HepG2 (cell line): Measurements from ENCODE around the gene CBLN3. TPM values are rescaled to one million over a fixed set of nuclear protein-coding genes. Genes with fewer than 3 reads are reported as not detected.

Source experiments
- CBFB ChIP-seq: sonication (generic); formaldehyde crosslinking; IDR thresholded peaks from 2 replicates; pipeline ENCODE4 v1.4.0; 2020; ENCODE audit warnings: missing genetic modification reagents
- GATAD1 ChIP-seq: IDR thresholded peaks from 2 replicates; pipeline ENCODE4 v1.6.1; 2016; ENCODE audit warnings: missing genetic modification reagents, missing compliant biosample characterization
- HMG20B ChIP-seq: conservative IDR thresholded peaks from 2 replicates; pipeline ENCODE4 v1.6.1; 2016; ENCODE audit warnings: missing genetic modification reagents, missing compliant biosample characterization
- IRF2 ChIP-seq: IDR thresholded peaks from 2 replicates; pipeline ENCODE4 v1.6.1; 2018; ENCODE audit warnings: missing genetic modification reagents, missing compliant biosample characterization
- KDM5B ChIP-seq: sonication (generic); formaldehyde crosslinking; IDR thresholded peaks from 2 replicates; pipeline ENCODE4 v1.4.0; 2020; ENCODE audit warnings: missing genetic modification reagents, mild to moderate bottlenecking, borderline replicate concordance
- NBN ChIP-seq: fragments of 450-650 bp; conservative IDR thresholded peaks from 2 replicates; pipeline ENCODE4 v1.6.1; 2017
- REPIN1 ChIP-seq: sonication (generic); formaldehyde crosslinking; IDR thresholded peaks from 2 replicates; pipeline ENCODE4 v1.8.0; 2022; ENCODE audit warnings: missing genetic modification reagents, low read depth, mild to moderate bottlenecking, borderline replicate concordance
- RXRA ChIP-seq: sonication (generic); formaldehyde crosslinking; IDR thresholded peaks from 2 replicates; pipeline ENCODE4 v1.5.1; 2020; ENCODE audit warnings: missing genetic modification reagents
- SCMH1 ChIP-seq: sonication (generic); formaldehyde crosslinking; IDR thresholded peaks from 2 replicates; pipeline ENCODE4 v1.9.0; 2021; ENCODE audit warnings: missing genetic modification reagents, mild to moderate bottlenecking, borderline replicate concordance
- SNAPC2 ChIP-seq: sonication (generic); formaldehyde crosslinking; IDR thresholded peaks from 2 replicates; pipeline ENCODE4 v1.8.1; 2022; ENCODE audit warnings: mild to moderate bottlenecking, missing genetic modification reagents
- SRSF1 ChIP-seq: fragments of 200-400 bp; formaldehyde crosslinking; optimal IDR thresholded peaks from 2 replicates; pipeline ENCODE3; 2017; ENCODE audit warnings: mild to moderate bottlenecking, low read depth, low read length, moderate library complexity
- ZNF350 ChIP-seq: sonication (generic); formaldehyde crosslinking; IDR thresholded peaks from 2 replicates; pipeline ENCODE4 v1.4.0; 2020; ENCODE audit warnings: mild to moderate bottlenecking, low read depth, missing genetic modification reagents, borderline replicate concordance
- ZNF678 ChIP-seq: sonication (generic); formaldehyde crosslinking; IDR thresholded peaks from 2 replicates; pipeline ENCODE4 v1.4.0; 2020; ENCODE audit warnings: mild to moderate bottlenecking, missing genetic modification reagents
- ZNF709 ChIP-seq: sonication (generic); formaldehyde crosslinking; IDR thresholded peaks from 2 replicates; pipeline ENCODE4 v1.5.0; 2020; ENCODE audit warnings: mild to moderate bottlenecking, missing genetic modification reagents
- polyA plus RNA-seq, 8 experiments: library from polyadenylated mRNA; depleted of rRNA in 3 of 8; stranded (reverse) in 7 of 8; unstranded in 1 of 8; fragments of >200 nt; fragmentation: Illumina TruSeq in 4 of 8; extraction: Trizol in 4 of 8; gene quantifications; 2 replicates each; pipeline versions ENCODE4 v1.2.1 to v1.2.3, GENCODE V29; 2011 to 2016; ENCODE audit warnings: low read depth in 4 of 8, missing spikeins in 1 of 8, mixed read lengths in 1 of 8; ENCODE audit not compliant: insufficient read depth in 1 of 8
- total RNA-seq, 5 experiments: library from RNA; depleted of rRNA; stranded (reverse); fragments of >200 nt; fragmentation: Illumina TruSeq; extraction: Trizol; gene quantifications; 2 replicates each; pipeline ENCODE4 v1.2.3, GENCODE V29; 2016; ENCODE audit warnings: low read depth in 1 of 5
- TF ChIP-seq, protein P1 (sequence below): sonication (generic); formaldehyde crosslinking; IDR thresholded peaks from 2 replicates; pipeline ENCODE4 v1.5.1; 2020; ENCODE audit warnings: missing genetic modification reagents, mild to moderate bottlenecking, borderline replicate concordance
- TF ChIP-seq, protein P2 (sequence below): sonication (generic); formaldehyde crosslinking; IDR thresholded peaks from 2 replicates; pipeline ENCODE4 v1.4.0; 2020; ENCODE audit warnings: mild to moderate bottlenecking, missing genetic modification reagents
- TF ChIP-seq, protein P3 (sequence below): sonication (generic); formaldehyde crosslinking; IDR thresholded peaks from 2 replicates; pipeline ENCODE4 v1.4.0; 2020; ENCODE audit warnings: mild to moderate bottlenecking, low read depth, missing genetic modification reagents
- TF ChIP-seq, protein P4 (sequence below): sonication (generic); formaldehyde crosslinking; IDR thresholded peaks from 2 replicates; pipeline ENCODE4 v1.9.0; 2021; ENCODE audit warnings: missing genetic modification reagents, borderline replicate concordance
- TF ChIP-seq, protein P5 (sequence below): IDR thresholded peaks from 2 replicates; pipeline ENCODE4 v1.6.1; 2016
- TF ChIP-seq, protein P6 (sequence below): sonication (generic); formaldehyde crosslinking; IDR thresholded peaks from 2 replicates; pipeline ENCODE4 v1.8.0; 2022; ENCODE audit warnings: missing genetic modification reagents, mild to moderate bottlenecking, borderline replicate concordance

Gene CBLN3
- total and polyA plus RNA-seq, 2 of the 13 experiments (the other 11 are each of a cell fraction or from before 2014, with no cell fraction given), result 0.66 to 0.98 TPM

DNA sequence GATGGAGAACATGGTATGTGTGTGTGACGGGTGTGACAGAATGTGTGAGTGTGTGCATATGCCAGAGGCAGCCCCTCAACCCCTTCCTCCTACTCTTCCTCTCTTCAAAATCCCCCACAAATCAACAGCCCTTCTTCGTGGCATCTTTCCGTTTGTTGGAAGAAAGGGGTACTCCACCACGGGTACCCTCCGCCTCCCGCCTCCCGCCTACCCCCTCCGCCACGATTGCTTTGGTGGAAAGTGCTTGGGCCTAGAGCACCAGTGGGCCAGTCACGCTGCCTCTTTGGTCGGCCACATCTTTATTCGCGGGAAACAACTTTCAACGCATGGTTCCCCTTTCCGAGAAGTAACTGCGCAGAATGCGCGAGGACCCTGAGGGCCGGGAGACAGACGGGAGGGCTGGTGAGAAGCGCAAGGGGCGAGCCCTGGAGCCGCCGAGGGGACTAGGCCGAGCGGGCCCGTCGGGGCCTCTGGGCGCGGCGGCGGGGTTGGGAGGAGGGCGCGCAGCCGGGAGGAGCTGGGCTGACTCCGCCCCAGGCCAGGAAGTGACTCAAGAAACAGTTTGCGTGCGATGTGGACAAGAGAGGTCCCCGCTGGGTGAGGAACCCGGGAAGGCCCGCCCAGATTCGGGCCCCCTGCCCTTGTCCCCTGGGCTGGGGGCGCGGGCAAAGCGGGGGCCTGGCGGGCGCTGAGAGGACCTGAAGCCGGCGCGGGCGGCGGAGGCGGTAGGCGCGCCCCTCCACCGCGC is at the start of gene CBLN3, which contains the start of gene KHNYN (continued):
- TF ChIP-seq, protein P1, sequence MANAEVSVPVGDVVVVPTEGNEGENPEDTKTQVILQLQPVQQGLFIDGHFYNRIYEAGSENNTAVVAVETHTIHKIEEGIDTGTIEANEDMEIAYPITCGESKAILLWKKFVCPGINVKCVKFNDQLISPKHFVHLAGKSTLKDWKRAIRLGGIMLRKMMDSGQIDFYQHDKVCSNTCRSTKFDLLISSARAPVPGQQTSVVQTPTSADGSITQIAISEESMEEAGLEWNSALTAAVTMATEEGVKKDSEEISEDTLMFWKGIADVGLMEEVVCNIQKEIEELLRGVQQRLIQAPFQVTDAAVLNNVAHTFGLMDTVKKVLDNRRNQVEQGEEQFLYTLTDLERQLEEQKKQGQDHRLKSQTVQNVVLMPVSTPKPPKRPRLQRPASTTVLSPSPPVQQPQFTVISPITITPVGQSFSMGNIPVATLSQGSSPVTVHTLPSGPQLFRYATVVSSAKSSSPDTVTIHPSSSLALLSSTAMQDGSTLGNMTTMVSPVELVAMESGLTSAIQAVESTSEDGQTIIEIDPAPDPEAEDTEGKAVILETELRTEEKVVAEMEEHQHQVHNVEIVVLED, result peak; percentile 71; the same call in 1 of the 2 replicates
- TF ChIP-seq REPIN1 (CRISPR knock-in tag), result no peak
- peak; percentile 95 for TF ChIP-seq ZNF350 (CRISPR knock-in tag)
- peak; percentile 95 for TF ChIP-seq KDM5B (CRISPR knock-in tag)
- TF ChIP-seq CBFB, result peak; percentile 81
- peak; percentile 79 for TF ChIP-seq GATAD1 (CRISPR knock-in tag)
- no peak for TF ChIP-seq SCMH1 (CRISPR knock-in tag)
- TF ChIP-seq, protein P2, sequence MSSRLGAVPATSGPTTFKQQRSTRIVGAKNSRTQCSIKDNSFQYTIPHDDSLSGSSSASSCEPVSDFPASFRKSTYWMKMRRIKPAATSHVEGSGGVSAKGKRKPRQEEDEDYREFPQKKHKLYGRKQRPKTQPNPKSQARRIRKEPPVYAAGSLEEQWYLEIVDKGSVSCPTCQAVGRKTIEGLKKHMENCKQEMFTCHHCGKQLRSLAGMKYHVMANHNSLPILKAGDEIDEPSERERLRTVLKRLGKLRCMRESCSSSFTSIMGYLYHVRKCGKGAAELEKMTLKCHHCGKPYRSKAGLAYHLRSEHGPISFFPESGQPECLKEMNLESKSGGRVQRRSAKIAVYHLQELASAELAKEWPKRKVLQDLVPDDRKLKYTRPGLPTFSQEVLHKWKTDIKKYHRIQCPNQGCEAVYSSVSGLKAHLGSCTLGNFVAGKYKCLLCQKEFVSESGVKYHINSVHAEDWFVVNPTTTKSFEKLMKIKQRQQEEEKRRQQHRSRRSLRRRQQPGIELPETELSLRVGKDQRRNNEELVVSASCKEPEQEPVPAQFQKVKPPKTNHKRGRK, result no peak
- TF ChIP-seq IRF2 (CRISPR knock-in tag), result 0 out of 2 replicates have a peak, but pooled peaks have one; percentile 28
- TF ChIP-seq, protein P3, sequence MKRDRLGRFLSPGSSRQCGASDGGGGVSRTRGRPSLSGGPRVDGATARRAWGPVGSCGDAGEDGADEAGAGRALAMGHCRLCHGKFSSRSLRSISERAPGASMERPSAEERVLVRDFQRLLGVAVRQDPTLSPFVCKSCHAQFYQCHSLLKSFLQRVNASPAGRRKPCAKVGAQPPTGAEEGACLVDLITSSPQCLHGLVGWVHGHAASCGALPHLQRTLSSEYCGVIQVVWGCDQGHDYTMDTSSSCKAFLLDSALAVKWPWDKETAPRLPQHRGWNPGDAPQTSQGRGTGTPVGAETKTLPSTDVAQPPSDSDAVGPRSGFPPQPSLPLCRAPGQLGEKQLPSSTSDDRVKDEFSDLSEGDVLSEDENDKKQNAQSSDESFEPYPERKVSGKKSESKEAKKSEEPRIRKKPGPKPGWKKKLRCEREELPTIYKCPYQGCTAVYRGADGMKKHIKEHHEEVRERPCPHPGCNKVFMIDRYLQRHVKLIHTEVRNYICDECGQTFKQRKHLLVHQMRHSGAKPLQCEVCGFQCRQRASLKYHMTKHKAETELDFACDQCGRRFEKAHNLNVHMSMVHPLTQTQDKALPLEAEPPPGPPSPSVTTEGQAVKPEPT (CRISPR knock-in tag), result no peak; the same call in 1 of the 2 replicates
- peak; percentile 85 for TF ChIP-seq RXRA (CRISPR knock-in tag)
- TF ChIP-seq, protein P4, sequence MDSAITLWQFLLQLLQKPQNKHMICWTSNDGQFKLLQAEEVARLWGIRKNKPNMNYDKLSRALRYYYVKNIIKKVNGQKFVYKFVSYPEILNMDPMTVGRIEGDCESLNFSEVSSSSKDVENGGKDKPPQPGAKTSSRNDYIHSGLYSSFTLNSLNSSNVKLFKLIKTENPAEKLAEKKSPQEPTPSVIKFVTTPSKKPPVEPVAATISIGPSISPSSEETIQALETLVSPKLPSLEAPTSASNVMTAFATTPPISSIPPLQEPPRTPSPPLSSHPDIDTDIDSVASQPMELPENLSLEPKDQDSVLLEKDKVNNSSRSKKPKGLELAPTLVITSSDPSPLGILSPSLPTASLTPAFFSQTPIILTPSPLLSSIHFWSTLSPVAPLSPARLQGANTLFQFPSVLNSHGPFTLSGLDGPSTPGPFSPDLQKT (CRISPR knock-in tag), result no peak
- TF ChIP-seq NBN, result no peak
- TF ChIP-seq HMG20B (CRISPR knock-in tag), result peak; percentile 74
- no peak; the same call in 1 of the 2 replicates for TF ChIP-seq SNAPC2 (CRISPR knock-in tag)
- peak; percentile 83; the same call in 1 of the 2 replicates for TF ChIP-seq ZNF678 (CRISPR knock-in tag)
- TF ChIP-seq ZNF709 (CRISPR knock-in tag), result no peak
- peak; percentile 78 for TF ChIP-seq SRSF1
- TF ChIP-seq, protein P5, sequence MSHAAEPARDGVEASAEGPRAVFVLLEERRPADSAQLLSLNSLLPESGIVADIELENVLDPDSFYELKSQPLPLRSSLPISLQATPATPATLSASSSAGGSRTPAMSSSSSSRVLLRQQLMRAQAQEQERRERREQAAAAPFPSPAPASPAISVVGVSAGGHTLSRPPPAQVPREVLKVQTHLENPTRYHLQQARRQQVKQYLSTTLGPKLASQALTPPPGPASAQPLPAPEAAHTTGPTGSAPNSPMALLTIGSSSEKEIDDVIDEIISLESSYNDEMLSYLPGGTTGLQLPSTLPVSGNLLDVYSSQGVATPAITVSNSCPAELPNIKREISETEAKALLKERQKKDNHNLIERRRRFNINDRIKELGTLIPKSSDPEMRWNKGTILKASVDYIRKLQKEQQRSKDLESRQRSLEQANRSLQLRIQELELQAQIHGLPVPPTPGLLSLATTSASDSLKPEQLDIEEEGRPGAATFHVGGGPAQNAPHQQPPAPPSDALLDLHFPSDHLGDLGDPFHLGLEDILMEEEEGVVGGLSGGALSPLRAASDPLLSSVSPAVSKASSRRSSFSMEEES, result peak; percentile 62
- TF ChIP-seq, protein P6, sequence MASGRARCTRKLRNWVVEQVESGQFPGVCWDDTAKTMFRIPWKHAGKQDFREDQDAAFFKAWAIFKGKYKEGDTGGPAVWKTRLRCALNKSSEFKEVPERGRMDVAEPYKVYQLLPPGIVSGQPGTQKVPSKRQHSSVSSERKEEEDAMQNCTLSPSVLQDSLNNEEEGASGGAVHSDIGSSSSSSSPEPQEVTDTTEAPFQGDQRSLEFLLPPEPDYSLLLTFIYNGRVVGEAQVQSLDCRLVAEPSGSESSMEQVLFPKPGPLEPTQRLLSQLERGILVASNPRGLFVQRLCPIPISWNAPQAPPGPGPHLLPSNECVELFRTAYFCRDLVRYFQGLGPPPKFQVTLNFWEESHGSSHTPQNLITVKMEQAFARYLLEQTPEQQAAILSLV (CRISPR knock-in tag), result peak; percentile 90
